A673 (cell line): ENCODE results near the gene HAUS3.

Experiments used
- EZH2 ChIP-seq: fragments of 200-600 bp; sonication (generic); IDR thresholded peaks from 2 replicates; pipeline ENCODE4 v1.6.1; 2017; ENCODE audit warnings: borderline replicate concordance, low read depth, mild to moderate bottlenecking, mixed read lengths, antibody characterized with exemption, low read length; ENCODE audit not compliant: poor library complexity, severe bottlenecking
- TF ChIP-seq, protein P1 (sequence below): fragments of 300-800, 200-600 bp; sonication (generic); conservative IDR thresholded peaks from 2 replicates; pipeline ENCODE4 v1.5.1; 2017; ENCODE audit warnings: low read depth, mild to moderate bottlenecking, antibody characterized with exemption, low read length, moderate library complexity, mixed read lengths

GRCh38 chr4:2286904-2287593, 45.1 kb upstream of the HAUS3 start:
- no peak for TF ChIP-seq EZH2
- TF ChIP-seq, protein P1, sequence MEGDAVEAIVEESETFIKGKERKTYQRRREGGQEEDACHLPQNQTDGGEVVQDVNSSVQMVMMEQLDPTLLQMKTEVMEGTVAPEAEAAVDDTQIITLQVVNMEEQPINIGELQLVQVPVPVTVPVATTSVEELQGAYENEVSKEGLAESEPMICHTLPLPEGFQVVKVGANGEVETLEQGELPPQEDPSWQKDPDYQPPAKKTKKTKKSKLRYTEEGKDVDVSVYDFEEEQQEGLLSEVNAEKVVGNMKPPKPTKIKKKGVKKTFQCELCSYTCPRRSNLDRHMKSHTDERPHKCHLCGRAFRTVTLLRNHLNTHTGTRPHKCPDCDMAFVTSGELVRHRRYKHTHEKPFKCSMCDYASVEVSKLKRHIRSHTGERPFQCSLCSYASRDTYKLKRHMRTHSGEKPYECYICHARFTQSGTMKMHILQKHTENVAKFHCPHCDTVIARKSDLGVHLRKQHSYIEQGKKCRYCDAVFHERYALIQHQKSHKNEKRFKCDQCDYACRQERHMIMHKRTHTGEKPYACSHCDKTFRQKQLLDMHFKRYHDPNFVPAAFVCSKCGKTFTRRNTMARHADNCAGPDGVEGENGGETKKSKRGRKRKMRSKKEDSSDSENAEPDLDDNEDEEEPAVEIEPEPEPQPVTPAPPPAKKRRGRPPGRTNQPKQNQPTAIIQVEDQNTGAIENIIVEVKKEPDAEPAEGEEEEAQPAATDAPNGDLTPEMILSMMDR = no peak
